HepG2 (cell line): ENCODE measurements around the gene MYO18A. TPM values are rescaled to one million over a fixed set of nuclear protein-coding genes. Genes with fewer than 3 reads are reported as not detected.

Source experiments
- CREBL2 ChIP-seq: sonication (generic); formaldehyde crosslinking; IDR thresholded peaks from 2 replicates; pipeline ENCODE4 v1.8.1; 2023; ENCODE audit warnings: missing genetic modification reagents, mild to moderate bottlenecking, borderline replicate concordance
- DRAP1 ChIP-seq: IDR thresholded peaks from 2 replicates; pipeline ENCODE4 v1.6.1; 2016; ENCODE audit warnings: missing genetic modification reagents, missing compliant biosample characterization
- GATAD1 ChIP-seq: IDR thresholded peaks from 2 replicates; pipeline ENCODE4 v1.6.1; 2016; ENCODE audit warnings: missing genetic modification reagents, missing compliant biosample characterization
- HMG20B ChIP-seq: conservative IDR thresholded peaks from 2 replicates; pipeline ENCODE4 v1.6.1; 2016; ENCODE audit warnings: missing genetic modification reagents, missing compliant biosample characterization
- IRF9 ChIP-seq: sonication (generic); formaldehyde crosslinking; IDR thresholded peaks from 2 replicates; pipeline ENCODE4 v1.8.0; 2022; ENCODE audit warnings: missing genetic modification reagents, mild to moderate bottlenecking, borderline replicate concordance
- JUND ChIP-seq: sonication (generic); formaldehyde crosslinking; IDR thresholded peaks from 2 replicates; pipeline ENCODE4 v1.8.0; 2022; ENCODE audit warnings: mild to moderate bottlenecking, missing genetic modification reagents
- MXD3 ChIP-seq: IDR thresholded peaks from 2 replicates; pipeline ENCODE4 v1.6.1; 2016; ENCODE audit warnings: mild to moderate bottlenecking, missing biosample characterization, missing genetic modification reagents
- MYC ChIP-seq: sonication (generic); formaldehyde crosslinking; IDR thresholded peaks from 2 replicates; pipeline ENCODE4 v1.9.0; 2021; ENCODE audit warnings: missing genetic modification reagents, borderline replicate concordance
- NR2F6 ChIP-seq, 2 experiments: IDR thresholded peaks; 2 replicates each; pipeline ENCODE4 v1.6.1; 2016; ENCODE audit warnings: antibody characterized with exemption in 1 of 2, mild to moderate bottlenecking in 1 of 2
- PHF21A ChIP-seq: sonication (generic); formaldehyde crosslinking; IDR thresholded peaks from 2 replicates; pipeline ENCODE4 v1.5.0; 2020; ENCODE audit warnings: mild to moderate bottlenecking, missing genetic modification reagents
- POLR2A ChIP-seq, 2 experiments: IDR thresholded peaks; 2 replicates each; pipeline ENCODE4 v1.6.1; 2011; ENCODE audit warnings: low read depth in 2 of 2, low read length in 2 of 2, mild to moderate bottlenecking in 1 of 2, moderate library complexity in 1 of 2; ENCODE audit not compliant: insufficient read depth in 1 of 2
- RBM22 ChIP-seq: fragments of 200-400 bp; formaldehyde crosslinking; optimal IDR thresholded peaks from 2 replicates; pipeline ENCODE3; 2017; ENCODE audit warnings: mild to moderate bottlenecking, low read length, moderate library complexity
- ZBTB25 ChIP-seq: IDR thresholded peaks from 2 replicates; pipeline ENCODE4 v1.6.1; 2018; ENCODE audit warnings: missing genetic modification reagents
- ZMYM2 ChIP-seq: sonication (generic); formaldehyde crosslinking; IDR thresholded peaks from 2 replicates; pipeline ENCODE4 v1.8.0; 2022; ENCODE audit warnings: mild to moderate bottlenecking, missing genetic modification reagents
- ZNF121 ChIP-seq: sonication (generic); formaldehyde crosslinking; IDR thresholded peaks from 2 replicates; pipeline ENCODE4 v1.5.0; 2020; ENCODE audit warnings: mild to moderate bottlenecking, missing genetic modification reagents
- ZNF143 ChIP-seq: sonication (generic); formaldehyde crosslinking; IDR thresholded peaks from 2 replicates; pipeline ENCODE4 v1.4.0; 2020; ENCODE audit warnings: missing genetic modification reagents
- ZNF205 ChIP-seq: IDR thresholded peaks from 2 replicates; pipeline ENCODE4 v1.6.1; 2018; ENCODE audit warnings: missing biosample characterization, missing genetic modification reagents
- ZNF569 ChIP-seq: sonication (generic); formaldehyde crosslinking; IDR thresholded peaks from 2 replicates; pipeline ENCODE4 v1.5.0; 2020; ENCODE audit warnings: mild to moderate bottlenecking, missing genetic modification reagents, moderate library complexity, borderline replicate concordance
- ZNF580 ChIP-seq: IDR thresholded peaks from 2 replicates; pipeline ENCODE4 v1.6.1; 2016; ENCODE audit warnings: low read depth, borderline replicate concordance
- ZNF691 ChIP-seq: sonication (generic); formaldehyde crosslinking; IDR thresholded peaks from 2 replicates; pipeline ENCODE4 v1.4.0; 2020; ENCODE audit warnings: missing genetic modification reagents, low read depth, mild to moderate bottlenecking, borderline replicate concordance
- ZSCAN21 ChIP-seq: sonication (generic); formaldehyde crosslinking; IDR thresholded peaks from 2 replicates; pipeline ENCODE4 v1.8.0; 2022; ENCODE audit warnings: mild to moderate bottlenecking, missing genetic modification reagents, moderate library complexity, borderline replicate concordance
- ZSCAN29 ChIP-seq: sonication (generic); formaldehyde crosslinking; conservative IDR thresholded peaks from 2 replicates; pipeline ENCODE4 v1.4.0; 2020; ENCODE audit warnings: mild to moderate bottlenecking, missing genetic modification reagents
- ZUFSP ChIP-seq: sonication (generic); formaldehyde crosslinking; IDR thresholded peaks from 2 replicates; pipeline ENCODE4 v1.9.0; 2021; ENCODE audit warnings: missing genetic modification reagents, mild to moderate bottlenecking, borderline replicate concordance
- polyA plus RNA-seq, 8 experiments: library from polyadenylated mRNA; depleted of rRNA in 3 of 8; stranded (reverse) in 7 of 8; unstranded in 1 of 8; fragments of >200 nt; fragmentation: Illumina TruSeq in 4 of 8; extraction: Trizol in 4 of 8; gene quantifications; 2 replicates each; pipeline versions ENCODE4 v1.2.1 to v1.2.3, GENCODE V29; 2011 to 2016; ENCODE audit warnings: low read depth in 4 of 8, missing spikeins in 1 of 8, mixed read lengths in 1 of 8; ENCODE audit not compliant: insufficient read depth in 1 of 8
- total RNA-seq, 5 experiments: library from RNA; depleted of rRNA; stranded (reverse); fragments of >200 nt; fragmentation: Illumina TruSeq; extraction: Trizol; gene quantifications; 2 replicates each; pipeline ENCODE4 v1.2.3, GENCODE V29; 2016; ENCODE audit warnings: low read depth in 1 of 5

Gene MYO18A
- total and polyA plus RNA-seq, 2 of the 13 experiments (the other 11 are each of a cell fraction or from before 2014, with no cell fraction given), result 16.8 to 24.8 TPM

- TF ChIP-seq ZSCAN21 (CRISPR knock-in tag), result no peak
- TF ChIP-seq RBM22, result peak; percentile 16
- TF ChIP-seq CREBL2 (CRISPR knock-in tag), result no peak
- TF ChIP-seq ZNF143 (CRISPR knock-in tag), result peak; percentile 74
- TF ChIP-seq ZNF580, result peak; percentile 79
- no peak for TF ChIP-seq ZBTB25 (CRISPR knock-in tag)
- no peak for TF ChIP-seq ZNF569 (CRISPR knock-in tag)
- TF ChIP-seq ZNF691 (CRISPR knock-in tag), result no peak; the same call in 1 of the 2 replicates
- TF ChIP-seq ZUFSP (CRISPR knock-in tag), result no peak
- TF ChIP-seq MXD3 (CRISPR knock-in tag), result 0 out of 2 replicates have a peak, but pooled peaks have one; percentile 43
- 0 out of 2 replicates have a peak, but pooled peaks have one; percentile 56 for TF ChIP-seq IRF9 (CRISPR knock-in tag)
- TF ChIP-seq PHF21A (CRISPR knock-in tag), result peak; percentile 80
- peak; percentile 53; the same call in 1 of the 2 replicates for TF ChIP-seq DRAP1 (CRISPR knock-in tag)
- TF ChIP-seq ZSCAN29 (CRISPR knock-in tag), result peak; percentile 67; the same call in 1 of the 2 replicates
- no peak for TF ChIP-seq ZNF121 (CRISPR knock-in tag)
- TF ChIP-seq ZMYM2, result no peak
- peak; percentile 52; the same call in 1 of the 2 replicates for TF ChIP-seq HMG20B (CRISPR knock-in tag)
- peak; percentile 94 for TF ChIP-seq NR2F6 (IDR thresholded peaks at IDR 0.05)
- peak; percentile 96 for TF ChIP-seq NR2F6 (CRISPR knock-in tag; IDR thresholded peaks at IDR 0.05)
- peak; percentile 92 for TF ChIP-seq JUND (CRISPR knock-in tag)
- TF ChIP-seq MYC (CRISPR knock-in tag), result peak; percentile 43; the same call in 1 of the 2 replicates
- 0 out of 2 replicates have a peak, but pooled peaks have one; percentile 51 for TF ChIP-seq ZNF205 (CRISPR knock-in tag)
- TF ChIP-seq POLR2A (IDR thresholded peaks at IDR 0.05; ENCODE audit: insufficient read depth in 1 of 2, low read depth in 2 of 2, low read length in 2 of 2), result 0 out of 4 replicates have a peak, but pooled peaks of 1 of the 2 experiments have one; percentile 46
- no peak for TF ChIP-seq GATAD1
Measured at GRCh38 chr17:29155227-29155965, 24.8 kb downstream of the MYO18A start (continued).
